Bronchial epithelial cell (primary cell): ENCODE measurements around the gene ITGA4. TPM values are rescaled to one million over a fixed set of nuclear protein-coding genes. Genes with fewer than 3 reads are reported as not detected.
A peak's percentile ranks its signal among the peaks of the same experiment; 100 is the strongest.

ENCODE experiments used
- DNase-seq: peaks from one replicate; pipeline ENCODE4 v3.0.0-alpha.2; 2010; ENCODE audit warnings: low read depth
- FAIRE-seq: peaks from 2 replicates; lab custom pipeline; 2011; peaks lifted over from hg19 to GRCh38; lab: Jason Lieb, UNC
- H3K27me3 ChIP-seq: 2 replicates; pipeline ENCODE4 v1.5.1; 2011; ENCODE audit warnings: low read length; ENCODE audit not compliant: control insufficient read depth, insufficient read depth
- H3K36me3 ChIP-seq: 2 replicates; pipeline ENCODE4 v1.5.1; 2011; ENCODE audit warnings: low read length; ENCODE audit not compliant: control insufficient read depth, insufficient read depth
- H3K4me3 ChIP-seq: 2 replicates; pipeline ENCODE4 v1.5.1; 2011; ENCODE audit warnings: mild to moderate bottlenecking, low read depth, low read length, control low read depth
- total RNA-seq: library from RNA; depleted of rRNA; stranded (reverse); fragments of >200 nt; gene quantifications from 2 replicates; pipeline ENCODE4 v1.2.1, GENCODE V29; 2014
- TF ChIP-seq, protein P1 (sequence below): IDR thresholded peaks from 2 replicates; pipeline ENCODE4 v1.5.1; 2011; ENCODE audit warnings: mild to moderate bottlenecking, moderate library complexity, low read length, control low read depth, inconsistent platforms; ENCODE audit not compliant: insufficient read depth, severe bottlenecking

ITGA4 gene
- total RNA-seq, 1 donor from 2014 or later = 0.79 TPM

DNA sequence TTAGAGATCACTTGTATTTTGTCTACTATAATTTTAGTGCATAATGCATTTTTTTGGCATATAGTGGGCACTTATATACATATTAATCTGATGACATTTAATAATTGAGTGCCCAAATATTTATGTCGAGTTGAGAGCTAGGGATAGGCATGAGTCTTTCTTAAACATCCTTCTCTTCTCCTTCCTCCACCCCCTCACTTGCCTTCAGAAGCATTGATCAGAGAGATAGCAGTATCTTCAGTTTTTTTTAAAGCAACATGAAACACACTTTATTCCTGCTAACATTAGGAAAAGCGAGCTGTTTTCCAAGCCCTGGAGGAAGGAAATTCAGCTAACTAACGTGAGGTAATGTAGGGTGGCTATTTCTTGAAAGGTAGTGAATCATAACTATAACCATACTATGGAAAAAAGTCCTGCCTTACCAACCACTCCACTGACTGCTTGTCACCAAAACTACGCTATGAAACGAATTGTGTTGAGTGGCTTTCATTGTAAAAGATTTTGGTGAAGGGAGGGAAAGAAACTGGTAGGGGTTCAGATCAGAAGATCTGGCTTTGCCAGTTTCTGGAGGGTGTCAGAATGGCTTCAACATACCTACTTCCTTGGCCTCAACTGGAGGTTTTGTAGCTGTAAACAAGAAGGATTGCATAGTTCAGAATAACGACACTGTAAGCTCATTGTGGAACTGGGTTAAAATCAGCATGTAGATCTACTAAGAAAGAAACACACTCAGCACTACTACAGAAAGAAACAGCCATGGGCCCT, 2.3 kb upstream of the ITGA4 start:
- H3K36me3 ChIP-seq = no peaks in the 10 kb centered on the region

DNA sequence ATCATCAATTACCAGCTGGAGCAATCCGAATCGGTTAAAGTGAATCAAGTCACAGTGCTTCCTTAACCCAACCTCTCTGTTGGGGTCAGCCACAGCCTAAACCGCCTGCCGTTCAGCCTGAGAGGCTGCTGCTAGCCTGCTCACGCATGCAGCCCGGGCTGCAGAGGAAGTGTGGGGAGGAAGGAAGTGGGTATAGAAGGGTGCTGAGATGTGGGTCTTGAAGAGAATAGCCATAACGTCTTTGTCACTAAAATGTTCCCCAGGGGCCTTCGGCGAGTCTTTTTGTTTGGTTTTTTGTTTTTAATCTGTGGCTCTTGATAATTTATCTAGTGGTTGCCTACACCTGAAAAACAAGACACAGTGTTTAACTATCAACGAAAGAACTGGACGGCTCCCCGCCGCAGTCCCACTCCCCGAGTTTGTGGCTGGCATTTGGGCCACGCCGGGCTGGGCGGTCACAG, 496 bp upstream of the ITGA4 start:
- DNase-seq = peak; percentile 1
- FAIRE-seq = no peak
- TF ChIP-seq, protein P1, sequence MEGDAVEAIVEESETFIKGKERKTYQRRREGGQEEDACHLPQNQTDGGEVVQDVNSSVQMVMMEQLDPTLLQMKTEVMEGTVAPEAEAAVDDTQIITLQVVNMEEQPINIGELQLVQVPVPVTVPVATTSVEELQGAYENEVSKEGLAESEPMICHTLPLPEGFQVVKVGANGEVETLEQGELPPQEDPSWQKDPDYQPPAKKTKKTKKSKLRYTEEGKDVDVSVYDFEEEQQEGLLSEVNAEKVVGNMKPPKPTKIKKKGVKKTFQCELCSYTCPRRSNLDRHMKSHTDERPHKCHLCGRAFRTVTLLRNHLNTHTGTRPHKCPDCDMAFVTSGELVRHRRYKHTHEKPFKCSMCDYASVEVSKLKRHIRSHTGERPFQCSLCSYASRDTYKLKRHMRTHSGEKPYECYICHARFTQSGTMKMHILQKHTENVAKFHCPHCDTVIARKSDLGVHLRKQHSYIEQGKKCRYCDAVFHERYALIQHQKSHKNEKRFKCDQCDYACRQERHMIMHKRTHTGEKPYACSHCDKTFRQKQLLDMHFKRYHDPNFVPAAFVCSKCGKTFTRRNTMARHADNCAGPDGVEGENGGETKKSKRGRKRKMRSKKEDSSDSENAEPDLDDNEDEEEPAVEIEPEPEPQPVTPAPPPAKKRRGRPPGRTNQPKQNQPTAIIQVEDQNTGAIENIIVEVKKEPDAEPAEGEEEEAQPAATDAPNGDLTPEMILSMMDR = no peak
- Histone ChIP-seq H3K27me3 (no peaks in the 10 kb centered on the region), H3K36me3 (no peaks in the 10 kb centered on the region), H3K4me3 (peak overlapping the region; percentile 47)

More for the DNA sequence above, 2.3 kb upstream of the ITGA4 start:
- H3K4me3 ChIP-seq = no peak overlapping the region
- TF ChIP-seq, protein P1 = no peak
- H3K27me3 ChIP-seq = no peaks in the 10 kb centered on the region
- no peak for DNase-seq
- no peak for FAIRE-seq

DNA sequence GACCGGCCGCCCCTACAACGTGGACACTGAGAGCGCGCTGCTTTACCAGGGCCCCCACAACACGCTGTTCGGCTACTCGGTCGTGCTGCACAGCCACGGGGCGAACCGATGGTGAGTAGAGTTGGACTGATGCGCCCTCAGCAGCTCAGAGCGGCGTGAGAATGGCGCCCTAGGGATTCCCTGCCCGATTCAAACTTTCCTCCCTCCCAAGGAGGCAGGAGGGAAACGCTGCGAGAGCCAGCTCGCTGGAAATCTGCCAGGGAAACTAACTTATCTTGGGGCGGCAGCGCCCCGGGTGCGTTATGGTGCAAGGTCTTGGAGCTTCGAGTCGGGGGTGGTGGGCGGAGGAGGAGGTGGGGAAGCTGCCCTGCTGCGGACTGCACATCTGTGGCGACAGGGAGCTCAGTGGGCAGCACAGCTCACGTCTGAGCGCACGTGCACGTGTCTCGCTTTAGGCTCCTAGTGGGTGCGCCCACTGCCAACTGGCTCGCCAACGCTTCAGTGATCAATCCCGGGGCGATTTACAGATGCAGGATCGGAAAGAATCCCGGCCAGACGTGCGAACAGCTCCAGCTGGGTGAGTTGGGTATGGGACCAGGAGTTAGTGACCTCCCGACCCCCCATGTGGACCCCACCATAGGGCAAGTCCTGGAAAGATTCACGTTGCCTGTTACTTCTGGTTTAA, 697 bp downstream of the ITGA4 start:
- H3K36me3 ChIP-seq = no peaks in the 10 kb centered on the region
- peak; percentile 9 for DNase-seq
- FAIRE-seq = no peak
- TF ChIP-seq, protein P1 = no peak
- peak overlapping the region; percentile 47 for H3K4me3 ChIP-seq
- no peaks in the 10 kb centered on the region for H3K27me3 ChIP-seq

DNA sequence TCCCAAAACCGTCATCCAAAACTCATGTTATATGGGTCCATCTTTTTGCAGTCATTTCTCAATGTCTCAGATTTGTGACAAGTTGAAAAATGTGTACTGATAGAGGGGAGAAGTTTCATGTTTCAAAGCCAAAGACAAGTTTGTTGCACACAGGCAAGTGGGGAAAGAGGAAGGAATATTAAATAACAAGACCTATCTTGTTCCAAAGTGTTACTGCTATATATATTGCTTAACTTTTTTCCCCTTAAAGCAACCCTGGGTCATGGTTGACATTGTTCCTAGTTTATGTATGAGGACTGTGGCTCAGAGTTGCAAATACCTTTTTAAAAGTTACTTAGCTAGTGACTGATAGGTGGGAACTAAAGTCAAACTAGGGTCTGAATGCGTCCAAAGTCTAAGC, 1.7 kb downstream of the ITGA4 start:
- no peaks in the 10 kb centered on the region for H3K27me3 ChIP-seq
- TF ChIP-seq, protein P1 = no peak
- H3K4me3 ChIP-seq = no peak overlapping the region
- DNase-seq = peak; percentile 50
- H3K36me3 ChIP-seq = no peaks in the 10 kb centered on the region
- FAIRE-seq = no peak

DNA sequence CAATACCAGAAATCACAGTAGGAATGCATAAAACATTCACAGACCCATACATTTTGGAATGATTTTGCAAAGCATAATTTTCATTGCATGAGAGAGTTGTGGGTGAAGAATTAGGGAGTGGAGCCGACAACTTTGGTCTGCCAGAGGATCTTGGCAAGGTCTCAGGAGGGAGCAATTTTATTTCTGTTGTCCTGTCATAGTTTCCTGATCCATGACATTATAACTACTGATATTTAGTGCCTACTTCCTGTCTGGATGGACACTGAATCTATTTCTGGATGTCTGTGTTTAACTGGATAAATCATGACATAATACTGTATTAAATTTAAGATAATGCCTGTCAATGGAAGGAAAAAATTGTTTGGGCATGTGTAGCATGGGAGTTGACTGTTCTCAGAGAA, 2.4 kb downstream of the ITGA4 start:
- no peaks in the 10 kb centered on the region for H3K27me3 ChIP-seq
- TF ChIP-seq, protein P1 = no peak
- FAIRE-seq (no peak), DNase-seq (peak; percentile 55)
- no peak overlapping the region for H3K4me3 ChIP-seq
- H3K36me3 ChIP-seq = no peaks in the 10 kb centered on the region
